ENCODE data around the gene APBA2.
A peak's percentile ranks its signal among the peaks of the same experiment; 100 is the strongest.

DNA sequence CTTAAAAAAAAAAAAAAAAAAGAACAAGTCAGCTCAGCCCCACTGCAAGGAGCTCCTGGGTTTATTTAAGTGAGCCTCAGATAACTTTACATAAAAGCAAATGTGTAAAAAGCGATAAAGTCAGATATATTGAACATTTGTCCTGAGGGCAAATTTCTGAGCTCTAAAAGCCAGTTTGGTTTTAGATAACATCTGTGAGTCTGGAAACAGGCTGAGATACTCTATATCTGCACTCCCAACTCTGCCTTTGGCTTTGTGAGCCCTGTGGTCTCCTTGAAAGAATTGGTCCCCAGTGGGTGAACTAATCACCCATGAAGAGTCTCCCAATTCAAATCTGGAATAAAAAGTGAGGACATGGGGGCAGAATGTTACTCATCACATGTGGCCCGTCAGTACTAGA, 104.6 kb downstream of the APBA2 start:
- TF ChIP-seq GATA2 (IDR thresholded peaks at IDR 0.05; ENCODE audit: low read depth, low read length) (peak; percentile 92), GATA3 (IDR thresholded peaks at IDR 0.05; ENCODE audit: low read depth, low read length) (peak; percentile 91)

Data from SH-SY5Y (cell line).